Measurements from ENCODE around the gene RANGAP1. TPM values are rescaled to one million over a fixed set of nuclear protein-coding genes. Genes with fewer than 3 reads are reported as not detected.

Gene RANGAP1
- total and polyA plus RNA-seq, 2 of the 13 experiments (the other 11 are each of a cell fraction or from before 2014, with no cell fraction given) = 51.8 to 83.9 TPM

GRCh38 chr22:41204992-41205900, 80.7 kb downstream of the RANGAP1 start, which contains the start of gene L3MBTL2 (continued):
- TF ChIP-seq REPIN1 (CRISPR knock-in tag; IDR thresholded peaks at IDR 0.05; ENCODE audit: borderline replicate concordance, low read depth) (no peak), SP1 (IDR thresholded peaks at IDR 0.05) (no peak), SP1 (CRISPR knock-in tag; IDR thresholded peaks at IDR 0.05) (peak; percentile 88), ZNF768 (CRISPR knock-in tag; IDR thresholded peaks at IDR 0.05) (peak; percentile 29; the same call in 1 of the 2 replicates), ZNF782 (CRISPR knock-in tag; IDR thresholded peaks at IDR 0.05; ENCODE audit: borderline replicate concordance) (no peak; the same call in 1 of the 2 replicates), SRSF9 (IDR thresholded peaks at IDR 0.05; ENCODE audit: borderline replicate concordance, insufficient read depth, low read depth, low read length, poor library complexity, severe bottlenecking) (no peak), TMF1 (CRISPR knock-in tag; IDR thresholded peaks at IDR 0.05; ENCODE audit: low read depth) (no peak), ZZZ3 (CRISPR knock-in tag; IDR thresholded peaks at IDR 0.05; ENCODE audit: borderline replicate concordance) (no peak; the same call in 1 of the 2 replicates), ZNF569 (CRISPR knock-in tag; IDR thresholded peaks at IDR 0.05; ENCODE audit: borderline replicate concordance) (no peak), THAP11 (CRISPR knock-in tag; IDR thresholded peaks at IDR 0.05) (peak; percentile 100), SRY (CRISPR knock-in tag; IDR thresholded peaks at IDR 0.05) (0 out of 2 replicates have a peak, but pooled peaks have one; percentile 59), ZNF230 (CRISPR knock-in tag; IDR thresholded peaks at IDR 0.05) (no peak), ZNF512B (CRISPR knock-in tag; IDR thresholded peaks at IDR 0.05; ENCODE audit: borderline replicate concordance) (no peak), ZNF775 (CRISPR knock-in tag; IDR thresholded peaks at IDR 0.05; ENCODE audit: borderline replicate concordance) (no peak), ZBTB38 (CRISPR knock-in tag; IDR thresholded peaks at IDR 0.05) (peak; percentile 34; the same call in 1 of the 2 replicates), NCOA2 (CRISPR knock-in tag; IDR thresholded peaks at IDR 0.05) (0 out of 2 replicates have a peak, but pooled peaks have one; percentile 35), IRF2 (CRISPR knock-in tag; IDR thresholded peaks at IDR 0.05) (peak; percentile 79; the same call in 1 of the 2 replicates), RFX5 (IDR thresholded peaks at IDR 0.05; ENCODE audit: low read depth, low read length) (peak; percentile 73), ZNF724P (CRISPR knock-in tag; IDR thresholded peaks at IDR 0.05; ENCODE audit: borderline replicate concordance) (no peak; the same call in 1 of the 2 replicates), KLF9 (CRISPR knock-in tag; IDR thresholded peaks at IDR 0.05; ENCODE audit: low read depth) (no peak; the same call in 1 of the 2 replicates), ELF4 (CRISPR knock-in tag; IDR thresholded peaks at IDR 0.05; ENCODE audit: borderline replicate concordance) (peak; percentile 89), ZNF615 (CRISPR knock-in tag; IDR thresholded peaks at IDR 0.05; ENCODE audit: borderline replicate concordance) (no peak)
- TF ChIP-seq, protein P1, sequence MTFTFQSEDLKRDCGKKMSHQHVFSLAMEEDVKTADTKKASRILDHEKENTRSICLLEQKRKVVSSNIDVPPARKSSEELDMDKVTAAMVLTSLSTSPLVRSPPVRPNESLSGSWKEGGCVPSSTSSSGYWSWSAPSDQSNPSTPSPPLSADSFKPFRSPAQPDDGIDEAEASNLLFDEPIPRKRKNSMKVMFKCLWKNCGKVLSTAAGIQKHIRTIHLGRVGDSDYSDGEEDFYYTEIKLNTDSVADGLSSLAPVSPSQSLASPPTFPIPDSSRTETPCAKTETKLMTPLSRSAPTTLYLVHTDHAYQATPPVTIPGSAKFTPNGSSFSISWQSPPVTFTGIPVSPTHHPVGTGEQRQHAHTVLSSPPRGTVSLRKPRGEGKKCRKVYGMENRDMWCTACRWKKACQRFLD (CRISPR knock-in tag; IDR thresholded peaks at IDR 0.05; ENCODE audit: borderline replicate concordance) = no peak
- TF ChIP-seq, protein P2, sequence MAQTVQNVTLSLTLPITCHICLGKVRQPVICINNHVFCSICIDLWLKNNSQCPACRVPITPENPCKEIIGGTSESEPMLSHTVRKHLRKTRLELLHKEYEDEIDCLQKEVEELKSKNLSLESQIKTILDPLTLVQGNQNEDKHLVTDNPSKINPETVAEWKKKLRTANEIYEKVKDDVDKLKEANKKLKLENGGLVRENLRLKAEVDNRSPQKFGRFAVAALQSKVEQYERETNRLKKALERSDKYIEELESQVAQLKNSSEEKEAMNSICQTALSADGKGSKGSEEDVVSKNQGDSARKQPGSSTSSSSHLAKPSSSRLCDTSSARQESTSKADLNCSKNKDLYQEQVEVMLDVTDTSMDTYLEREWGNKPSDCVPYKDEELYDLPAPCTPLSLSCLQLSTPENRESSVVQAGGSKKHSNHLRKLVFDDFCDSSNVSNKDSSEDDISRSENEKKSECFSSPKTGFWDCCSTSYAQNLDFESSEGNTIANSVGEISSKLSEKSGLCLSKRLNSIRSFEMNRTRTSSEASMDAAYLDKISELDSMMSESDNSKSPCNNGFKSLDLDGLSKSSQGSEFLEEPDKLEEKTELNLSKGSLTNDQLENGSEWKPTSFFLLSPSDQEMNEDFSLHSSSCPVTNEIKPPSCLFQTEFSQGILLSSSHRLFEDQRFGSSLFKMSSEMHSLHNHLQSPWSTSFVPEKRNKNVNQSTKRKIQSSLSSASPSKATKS (CRISPR knock-in tag; IDR thresholded peaks at IDR 0.05) = no peak
